Endothelial cell of umbilical vein (primary cell): ENCODE data around the gene GPR160.

Experiments used
- POLR2AphosphoS5 ChIP-seq: IDR thresholded peaks from 2 replicates; pipeline ENCODE4 v1.6.1; 2012; ENCODE audit warnings: low read depth, mild to moderate bottlenecking, control low read depth, low read length, moderate library complexity; ENCODE audit not compliant: insufficient read depth
- TF ChIP-seq, protein P1 (sequence below), 2 donors: IDR thresholded peaks; 1 replicate in 1 of 2; 2 replicates in 1 of 2; pipeline ENCODE4 v1.5.1; 2011; ENCODE audit warnings: low read length in 2 of 2, mild to moderate bottlenecking in 2 of 2, moderate library complexity in 2 of 2, control low read depth in 1 of 2, inconsistent platforms in 1 of 2, low read depth in 1 of 2; ENCODE audit not compliant: insufficient read depth in 1 of 2; ENCODE audit errors: extremely low read depth in 1 of 2

DNA sequence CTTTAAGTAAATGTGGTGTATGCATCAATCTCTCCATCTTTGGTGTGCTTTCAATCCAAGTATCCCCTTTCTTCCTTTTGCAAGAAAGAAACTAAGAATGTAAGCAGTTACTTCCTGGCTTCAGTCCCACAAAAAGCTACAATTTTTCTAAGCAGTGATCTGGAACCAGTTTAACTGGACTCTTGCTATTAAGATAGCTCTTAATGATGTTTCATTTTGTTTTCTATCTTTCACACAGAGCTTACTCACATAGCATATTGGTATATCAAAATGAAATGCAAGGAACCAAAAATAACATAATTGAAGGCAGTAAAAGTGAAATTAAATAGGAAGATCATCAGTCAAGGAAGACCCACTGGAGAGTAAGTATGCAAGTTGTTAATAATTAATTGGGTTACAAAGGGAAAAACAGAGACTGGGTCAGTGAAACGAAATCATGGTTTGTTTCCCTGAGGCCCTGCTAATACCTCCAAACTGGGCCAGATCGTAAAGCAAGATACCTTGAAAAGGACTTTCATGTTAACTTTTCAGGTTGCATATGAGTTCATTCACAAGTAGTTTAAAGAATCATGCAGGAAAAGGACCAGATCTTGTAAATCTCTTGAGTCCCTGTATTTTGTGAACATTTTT, 41.9 kb downstream of the GPR160 start:
- no peak for TF ChIP-seq POLR2AphosphoS5
- TF ChIP-seq, protein P1, sequence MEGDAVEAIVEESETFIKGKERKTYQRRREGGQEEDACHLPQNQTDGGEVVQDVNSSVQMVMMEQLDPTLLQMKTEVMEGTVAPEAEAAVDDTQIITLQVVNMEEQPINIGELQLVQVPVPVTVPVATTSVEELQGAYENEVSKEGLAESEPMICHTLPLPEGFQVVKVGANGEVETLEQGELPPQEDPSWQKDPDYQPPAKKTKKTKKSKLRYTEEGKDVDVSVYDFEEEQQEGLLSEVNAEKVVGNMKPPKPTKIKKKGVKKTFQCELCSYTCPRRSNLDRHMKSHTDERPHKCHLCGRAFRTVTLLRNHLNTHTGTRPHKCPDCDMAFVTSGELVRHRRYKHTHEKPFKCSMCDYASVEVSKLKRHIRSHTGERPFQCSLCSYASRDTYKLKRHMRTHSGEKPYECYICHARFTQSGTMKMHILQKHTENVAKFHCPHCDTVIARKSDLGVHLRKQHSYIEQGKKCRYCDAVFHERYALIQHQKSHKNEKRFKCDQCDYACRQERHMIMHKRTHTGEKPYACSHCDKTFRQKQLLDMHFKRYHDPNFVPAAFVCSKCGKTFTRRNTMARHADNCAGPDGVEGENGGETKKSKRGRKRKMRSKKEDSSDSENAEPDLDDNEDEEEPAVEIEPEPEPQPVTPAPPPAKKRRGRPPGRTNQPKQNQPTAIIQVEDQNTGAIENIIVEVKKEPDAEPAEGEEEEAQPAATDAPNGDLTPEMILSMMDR (IDR thresholded peaks at IDR 0.05; ENCODE audit: extremely low read depth in 1 of 2, insufficient read depth in 1 of 2, low read depth in 1 of 2, low read length in 2 of 2): no peak
